ENCODE results near the gene STPG2. TPM values are rescaled to one million over a fixed set of nuclear protein-coding genes. Genes with fewer than 3 reads are reported as not detected.

Gene STPG2
- total and polyA plus RNA-seq, 2 of the 8 experiments (the other 6 are each of a cell fraction or from before 2014, with no cell fraction given): 0.03 TPM; not detected in 1

- no peak overlapping the region for H2BK15ac ChIP-seq (ENCODE audit: low read length)
- H3K27ac ChIP-seq (ENCODE audit: low read depth, low read length): no peak overlapping the region
- no peaks in the 10 kb centered on the region for H4K20me1 ChIP-seq (replicated peaks in 1 of 2; ENCODE audit: control insufficient read depth in 1 of 2, insufficient read depth in 2 of 2, low read length in 2 of 2)
- H3K18ac ChIP-seq (ENCODE audit: extremely low read depth, low read length): no peak overlapping the region
- no peak overlapping the region for H2AK5ac ChIP-seq (ENCODE audit: low read depth, low read length)
- no peaks in the 10 kb centered on the region for H3K79me2 ChIP-seq (ENCODE audit: control insufficient read depth in 1 of 2, insufficient read depth in 2 of 2, low read length in 2 of 2)
- no peak overlapping the region for H2BK5ac ChIP-seq (ENCODE audit: low read depth, low read length)
- no peak overlapping the region for H4K8ac ChIP-seq (ENCODE audit: extremely low read depth, insufficient read depth, low read length)
- H3K27me3 ChIP-seq (replicated peaks in 1 of 4; ENCODE audit: control insufficient read depth in 3 of 4, extremely low read depth in 1 of 4, insufficient read depth in 3 of 4, low read length in 3 of 4): no peaks in the 10 kb centered on the region
- no peak overlapping the region for H3K4me2 ChIP-seq (ENCODE audit: insufficient read depth in 1 of 2, low read depth in 2 of 2, low read length in 2 of 2)
- H4K5ac ChIP-seq (ENCODE audit: insufficient read length, low read depth, low read length): no peak overlapping the region
- H4K91ac ChIP-seq (replicated peaks; ENCODE audit: insufficient read length, low read length): no peak overlapping the region
- no peaks in the 10 kb centered on the region for H3K4me1 ChIP-seq (replicated peaks in 1 of 4; ENCODE audit: control insufficient read depth in 3 of 4, insufficient read depth in 4 of 4, low read length in 3 of 4)
- WGBS, 2 experiments (ENCODE audit: extremely low coverage in 1 of 2, insufficient coverage in 1 of 2, insufficient read length in 1 of 2, insufficient replicate concordance in 2 of 2, low coverage in 1 of 2, low lambda C conversion rate in 2 of 2, missing lambda C conversion rate in 1 of 2): 89% methylated on average over 1 of the region's 1 CpG; no CpG with 5 or more reads in 1 of the 2 experiments
- H3K56ac ChIP-seq (replicated peaks; ENCODE audit: insufficient read length, low read depth, low read length): no peak overlapping the region
- H2BK20ac ChIP-seq (ENCODE audit: low read length): no peak overlapping the region
- DNase-seq (ENCODE audit: low read depth in 1 of 2, low spot score in 2 of 2) (no peak), FAIRE-seq (peak; percentile 7)
- H2BK12ac ChIP-seq (ENCODE audit: low read depth, low read length): no peak overlapping the region
- ChIA-PET POLR2A (ENCODE audit: partially characterized antibody) (no interaction called here), CTCF (ENCODE audit: partially characterized antibody) (no interaction called here)
- H3K23ac ChIP-seq (ENCODE audit: insufficient read length): no peak overlapping the region
- H3K14ac ChIP-seq (ENCODE audit: insufficient read length): no peak overlapping the region
- H2BK120ac ChIP-seq (replicated peaks; ENCODE audit: low read depth, low read length): no peak overlapping the region
- no peak overlapping the region for H2AFZ ChIP-seq (ENCODE audit: low read length)
- H3K9me3 ChIP-seq (ENCODE audit: insufficient read depth in 2 of 2, low read depth in 1 of 2, low read length in 1 of 2): peaks cover 0 to 3% of the 10 kb centered on the region in 2 experiments; a peak in 2 of 4 replicates
- H3K9ac ChIP-seq (replicated peaks in 1 of 4; ENCODE audit: extremely low read depth in 1 of 4, low read depth in 3 of 4, low read length in 3 of 4): no peak overlapping the region
- no peaks in the 10 kb centered on the region for H3K36me3 ChIP-seq (ENCODE audit: control insufficient read depth in 2 of 4, insufficient read depth in 4 of 4, low read length in 3 of 4)
- no peak overlapping the region for H3K4ac ChIP-seq (replicated peaks; ENCODE audit: insufficient read length, low read depth, low read length)
- no peak for TF ChIP-seq ATF3 (IDR thresholded peaks at IDR 0.05; ENCODE audit: insufficient read depth, low read depth, low read length)
- TF ChIP-seq CHD1 (IDR thresholded peaks at IDR 0.05; ENCODE audit: low read depth, low read length): no peak
- TF ChIP-seq KDM4A (IDR thresholded peaks at IDR 0.05; ENCODE audit: low read depth, low read length, severe bottlenecking): no peak
- no peak for TF ChIP-seq RNF2 (IDR thresholded peaks at IDR 0.05; ENCODE audit: borderline replicate concordance, low read depth, low read length, missing control alignments, poor library complexity, severe bottlenecking)
- TF ChIP-seq POLR2A (IDR thresholded peaks at IDR 0.05; ENCODE audit: control extremely low read depth in 1 of 2, low read depth in 2 of 2, low read length in 2 of 2): no peak
- no peak for TF ChIP-seq POLR2AphosphoS5 (IDR thresholded peaks at IDR 0.05; ENCODE audit: low read depth, low read length)
- TF ChIP-seq KDM5A (IDR thresholded peaks at IDR 0.05; ENCODE audit: low read length): no peak
- TF ChIP-seq CEBPB (IDR thresholded peaks at IDR 0.05; ENCODE audit: low read depth, low read length): no peak
- TF ChIP-seq SIN3A (conservative IDR thresholded peaks at IDR 0.05 in 1 of 2, IDR thresholded peaks at IDR 0.05 in 1 of 2; ENCODE audit: low read depth in 1 of 2, low read length in 2 of 2): no peak
- no peaks in the 10 kb centered on the region; the same call in 1 of the 2 replicates for H3K23me2 ChIP-seq (ENCODE audit: low read depth, low read length)
- H3K79me1 ChIP-seq (ENCODE audit: low read depth, low read length): no peaks in the 10 kb centered on the region
- no peak overlapping the region for H3K4me3 ChIP-seq (ENCODE audit: extremely low read depth in 1 of 4, insufficient read depth in 2 of 4, low read depth in 3 of 4, low read length in 4 of 4)
These were observed 152.9 kb downstream of the STPG2 start for GRCh38 chr4:97990409-97990808.

Data from H1 (cell line).